Loucy (cell line): ENCODE measurements around the gene OR4K5.

Experiments used
- H2AFZ ChIP-seq: fragments of 200-600 bp; sonication (generic); 2 replicates; pipeline ENCODE4 v1.6.0; 2016; ENCODE audit warnings: antibody characterized with exemption, mild to moderate bottlenecking, low read length, moderate library complexity
- H3F3A ChIP-seq: fragments of 200-600 bp; 2 replicates; pipeline ENCODE4 v1.6.0; 2016; ENCODE audit warnings: antibody characterized with exemption, low read depth, mild to moderate bottlenecking
- H3K27me3 ChIP-seq: fragments of 200-600 bp; sonication (generic); 2 replicates; pipeline ENCODE4 v1.6.1; 2014; ENCODE audit warnings: low read length, mild to moderate bottlenecking; ENCODE audit not compliant: insufficient read depth, poor library complexity, severe bottlenecking
- H3K36me3 ChIP-seq: fragments of 200-600 bp; sonication (generic); 2 replicates; pipeline ENCODE4 v1.6.1; 2016; ENCODE audit warnings: low read length; ENCODE audit not compliant: insufficient read depth
- H3K4me1 ChIP-seq: fragments of 200-600 bp; sonication (generic); 2 replicates; pipeline ENCODE4 v1.5.1; 2014; ENCODE audit warnings: low read length, mild to moderate bottlenecking; ENCODE audit not compliant: insufficient read depth, poor library complexity, severe bottlenecking
- H3K4me2 ChIP-seq: fragments of 200-600 bp; sonication (generic); 2 replicates; pipeline ENCODE4 v1.6.0; 2014; ENCODE audit warnings: antibody characterized with exemption, low read length, low read depth, mild to moderate bottlenecking; ENCODE audit not compliant: poor library complexity, severe bottlenecking
- H3K4me3 ChIP-seq: fragments of 200-600 bp; sonication (generic); 2 replicates; pipeline ENCODE4 v1.5.1; 2014; ENCODE audit warnings: low read length, mild to moderate bottlenecking, mixed read lengths; ENCODE audit not compliant: poor library complexity, severe bottlenecking
- H3K79me2 ChIP-seq: fragments of 200-600 bp; sonication (generic); 2 replicates; pipeline ENCODE4 v1.6.1; 2014; ENCODE audit warnings: low read length; ENCODE audit not compliant: insufficient read depth
- H3K9ac ChIP-seq: fragments of 200-600 bp; sonication (generic); 2 replicates; pipeline ENCODE4 v1.6.0; 2014; ENCODE audit warnings: mild to moderate bottlenecking, low read depth, low read length, moderate library complexity; ENCODE audit not compliant: poor library complexity, severe bottlenecking
- H3K9me2 ChIP-seq: fragments of 200-600 bp; sonication (generic); replicated peaks from 2 replicates; pipeline ENCODE4 v1.6.1; 2016; ENCODE audit warnings: low read depth, low read length, mixed read lengths
- H3K9me3 ChIP-seq: fragments of 200-600 bp; sonication (generic); 2 replicates; pipeline ENCODE4 v1.6.1; 2014; ENCODE audit warnings: mild to moderate bottlenecking, antibody characterized with exemption, low read length, low read depth; ENCODE audit not compliant: insufficient read depth
- H4K20me1 ChIP-seq: fragments of 200-600 bp; sonication (generic); 2 replicates; pipeline ENCODE4 v1.6.0; 2014; ENCODE audit warnings: antibody characterized with exemption, low read length, mild to moderate bottlenecking; ENCODE audit not compliant: insufficient read depth, poor library complexity, severe bottlenecking
- CTCF ChIP-seq: fragments of 200-600 bp; sonication (generic); conservative IDR thresholded peaks from 2 replicates; pipeline ENCODE4 v1.5.1; 2014; ENCODE audit warnings: mild to moderate bottlenecking, antibody characterized with exemption, low read length
- EZH2phosphoT487 ChIP-seq: fragments of 200-600 bp; IDR thresholded peaks from 2 replicates; pipeline ENCODE4 v1.6.1; 2018; ENCODE audit warnings: antibody characterized with exemption, mild to moderate bottlenecking, moderate library complexity, borderline replicate concordance

OR4K5 gene

GRCh38 chr14:19920021-19920657, at the start of gene OR4K5:
TSS of gene OR4K5 (plus strand) at chr14:19920607. CDS start at chr14:19920607, 0 bp downstream.
- Histone ChIP-seq H3K4me2 (no peak within 1 kb of the TSS), H3K9ac (no peak within 1 kb of the TSS), H3F3A (no peaks in the 10 kb centered on the region), H2AFZ (no peak within 1 kb of the TSS), H3K36me3 (no peaks in the 10 kb centered on the region), H3K4me1 (no peaks in the 10 kb centered on the region), H3K79me2 (no peaks in the 10 kb centered on the region), H3K27me3 (no peaks in the 10 kb centered on the region), H3K9me2 (no peaks in the 10 kb centered on the region), H3K9me3 (no peaks in the 10 kb centered on the region), H3K4me3 (no peak within 1 kb of the TSS), H4K20me1 (no peaks in the 10 kb centered on the region)
- TF ChIP-seq EZH2phosphoT487 (no peak), CTCF (no peak)

GRCh38 chr14:19873178-19873577, 47.2 kb upstream of the OR4K5 start:
- no peak overlapping the region for H3K4me3 ChIP-seq
- H3K27me3 ChIP-seq = no peaks in the 10 kb centered on the region
- H2AFZ ChIP-seq = no peak overlapping the region
- H3K9me3 ChIP-seq = no peaks in the 10 kb centered on the region
- TF ChIP-seq CTCF (no peak), EZH2phosphoT487 (no peak)
- no peaks in the 10 kb centered on the region for H3K36me3 ChIP-seq
- H4K20me1 ChIP-seq = no peaks in the 10 kb centered on the region
- no peaks in the 10 kb centered on the region for H3K79me2 ChIP-seq
- no peak overlapping the region for H3K4me2 ChIP-seq
- no peaks in the 10 kb centered on the region for H3K9me2 ChIP-seq
- H3K9ac ChIP-seq = no peak overlapping the region
- no peaks in the 10 kb centered on the region for H3K4me1 ChIP-seq
- H3F3A ChIP-seq = no peaks in the 10 kb centered on the region

GRCh38 chr14:19874842-19875241, 45.6 kb upstream of the OR4K5 start, which contains the start of gene OR4K2:
TSS of gene OR4K2 (plus strand) at chr14:19875142. CDS start at chr14:19876268, 1,126 bp downstream.
- H2AFZ ChIP-seq = no peak within 1 kb of the TSS
- H3K9me3 ChIP-seq = no peaks in the 10 kb centered on the region
- no peaks in the 10 kb centered on the region for H4K20me1 ChIP-seq

More at GRCh38 chr14:19874842-19875241, 45.6 kb upstream of the OR4K5 start, which contains the start of gene OR4K2:
- H3K27me3 ChIP-seq = no peaks in the 10 kb centered on the region
- H3K9ac ChIP-seq = no peak within 1 kb of the TSS
- H3F3A ChIP-seq = no peaks in the 10 kb centered on the region
- no peak for TF ChIP-seq EZH2phosphoT487
- H3K79me2 ChIP-seq = no peaks in the 10 kb centered on the region
- no peaks in the 10 kb centered on the region for H3K9me2 ChIP-seq
- no peak within 1 kb of the TSS for H3K4me3 ChIP-seq
- no peak within 1 kb of the TSS for H3K4me2 ChIP-seq
- H3K4me1 ChIP-seq = no peaks in the 10 kb centered on the region
- no peaks in the 10 kb centered on the region for H3K36me3 ChIP-seq
